ENCODE results near the gene APH1B. TPM values are rescaled to one million over a fixed set of nuclear protein-coding genes. Genes with fewer than 3 reads are reported as not detected.

APH1B gene
- total RNA-seq, result 14.4 and 18.6 TPM in 2 replicates

GRCh38 chr15:63277038-63277892 is at the start of gene APH1B:
Gene APH1B (plus strand): TSS chr15:63277605. CDS start chr15:63277624, 19 bp downstream.

Other genes starting within 250 kb of the APH1B start
- 594 and 1,225 TPM in 2 replicates for gene TPM1, start 234.9 kb upstream of the APH1B start, total RNA-seq
- gene LACTB, start 155.7 kb upstream of the APH1B start, total RNA-seq, result 28.8 and 31.8 TPM in 2 replicates
- 205 and 254 TPM in 2 replicates for gene RPS27L, start 120.1 kb upstream of the APH1B start, total RNA-seq
- gene RAB8B, start 88.0 kb upstream of the APH1B start, total RNA-seq, result 43.1 and 64.8 TPM in 2 replicates
- gene CA12, start 104.2 kb downstream of the APH1B start, total RNA-seq, result 215 and 359 TPM in 2 replicates
- 29.1 and 37.0 TPM in 2 replicates for gene USP3, start 227.0 kb downstream of the APH1B start, total RNA-seq